ENCODE results near the gene MESP2. TPM values are rescaled to one million over a fixed set of nuclear protein-coding genes. Genes with fewer than 3 reads are reported as not detected.

The MESP2 gene
- total and polyA plus RNA-seq, 2 of the 13 experiments (the other 11 are each of a cell fraction or from before 2014, with no cell fraction given) = not detected

DNA sequence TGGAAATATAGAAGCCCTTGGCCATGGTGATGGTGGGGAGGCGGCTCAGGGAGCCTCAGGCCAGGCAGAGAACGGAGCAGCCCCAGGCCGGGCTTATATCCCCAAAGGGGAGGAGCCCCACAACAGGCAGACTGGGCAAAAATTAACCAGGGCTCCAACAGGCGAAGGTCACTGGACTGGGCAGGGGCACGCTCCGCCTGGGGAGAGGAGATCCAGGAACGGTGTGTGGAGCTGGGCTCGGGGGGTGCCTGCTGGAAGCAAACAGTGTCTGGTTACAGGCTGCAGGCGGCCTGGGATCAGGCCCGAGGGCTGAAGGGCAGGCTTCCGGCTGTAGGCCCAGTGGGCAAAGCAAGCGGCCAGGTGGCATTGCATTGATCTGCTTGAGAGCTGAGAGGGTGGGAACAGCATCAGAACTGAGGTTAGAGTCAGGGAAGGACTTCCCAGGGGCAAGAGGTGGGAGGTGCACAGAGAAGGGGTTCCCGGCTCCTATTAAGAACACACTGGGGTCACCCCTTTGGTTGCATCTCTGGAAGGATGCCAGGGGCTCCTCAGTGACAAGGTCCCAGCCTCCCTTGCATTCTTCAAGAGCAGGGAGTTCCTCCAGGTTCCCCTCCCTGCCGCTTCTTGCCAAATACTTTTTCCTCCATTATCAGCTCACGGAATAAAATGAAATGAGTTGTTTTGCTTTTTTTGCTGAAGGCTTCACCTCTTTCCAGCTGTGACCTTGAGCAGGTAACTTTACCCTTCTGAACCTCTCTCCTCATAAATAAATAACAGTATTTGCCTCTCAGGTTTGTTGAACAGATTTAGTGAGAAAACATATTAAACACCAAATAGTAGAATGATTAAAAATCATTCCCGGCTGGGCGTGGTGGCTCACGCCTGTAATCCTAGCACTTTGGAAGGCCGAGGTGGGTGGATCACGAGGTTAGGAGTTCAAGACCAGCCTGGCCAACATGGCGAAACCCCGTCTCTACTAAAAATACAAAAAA, 30.7 kb downstream of the MESP2 start (continued):
- TF ChIP-seq, protein P1, sequence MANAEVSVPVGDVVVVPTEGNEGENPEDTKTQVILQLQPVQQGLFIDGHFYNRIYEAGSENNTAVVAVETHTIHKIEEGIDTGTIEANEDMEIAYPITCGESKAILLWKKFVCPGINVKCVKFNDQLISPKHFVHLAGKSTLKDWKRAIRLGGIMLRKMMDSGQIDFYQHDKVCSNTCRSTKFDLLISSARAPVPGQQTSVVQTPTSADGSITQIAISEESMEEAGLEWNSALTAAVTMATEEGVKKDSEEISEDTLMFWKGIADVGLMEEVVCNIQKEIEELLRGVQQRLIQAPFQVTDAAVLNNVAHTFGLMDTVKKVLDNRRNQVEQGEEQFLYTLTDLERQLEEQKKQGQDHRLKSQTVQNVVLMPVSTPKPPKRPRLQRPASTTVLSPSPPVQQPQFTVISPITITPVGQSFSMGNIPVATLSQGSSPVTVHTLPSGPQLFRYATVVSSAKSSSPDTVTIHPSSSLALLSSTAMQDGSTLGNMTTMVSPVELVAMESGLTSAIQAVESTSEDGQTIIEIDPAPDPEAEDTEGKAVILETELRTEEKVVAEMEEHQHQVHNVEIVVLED (CRISPR knock-in tag; IDR thresholded peaks at IDR 0.05; ENCODE audit: borderline replicate concordance) = no peak
- TF ChIP-seq KLF13 (CRISPR knock-in tag; IDR thresholded peaks at IDR 0.05) = no peak
- TF ChIP-seq LCORL (IDR thresholded peaks at IDR 0.05) = no peak
- TF ChIP-seq LCORL (CRISPR knock-in tag; IDR thresholded peaks at IDR 0.05) = peak; percentile 95
- TF ChIP-seq ZNF296 (CRISPR knock-in tag; conservative IDR thresholded peaks at IDR 0.05) = 0 out of 2 replicates have a peak, but pooled peaks have one; percentile 29
- peak; percentile 95 for TF ChIP-seq ZNF292 (CRISPR knock-in tag; IDR thresholded peaks at IDR 0.05; ENCODE audit: borderline replicate concordance, low read depth)
- no peak for TF ChIP-seq SNRNP70 (IDR thresholded peaks at IDR 0.05; ENCODE audit: low read depth, low read length)
- no peak for TF ChIP-seq ZNF180 (CRISPR knock-in tag; IDR thresholded peaks at IDR 0.05; ENCODE audit: borderline replicate concordance, low read depth)
- no peak for TF ChIP-seq AGO1 (IDR thresholded peaks at IDR 0.05; ENCODE audit: low read depth, low read length, poor library complexity, severe bottlenecking)
- TF ChIP-seq, protein P2, sequence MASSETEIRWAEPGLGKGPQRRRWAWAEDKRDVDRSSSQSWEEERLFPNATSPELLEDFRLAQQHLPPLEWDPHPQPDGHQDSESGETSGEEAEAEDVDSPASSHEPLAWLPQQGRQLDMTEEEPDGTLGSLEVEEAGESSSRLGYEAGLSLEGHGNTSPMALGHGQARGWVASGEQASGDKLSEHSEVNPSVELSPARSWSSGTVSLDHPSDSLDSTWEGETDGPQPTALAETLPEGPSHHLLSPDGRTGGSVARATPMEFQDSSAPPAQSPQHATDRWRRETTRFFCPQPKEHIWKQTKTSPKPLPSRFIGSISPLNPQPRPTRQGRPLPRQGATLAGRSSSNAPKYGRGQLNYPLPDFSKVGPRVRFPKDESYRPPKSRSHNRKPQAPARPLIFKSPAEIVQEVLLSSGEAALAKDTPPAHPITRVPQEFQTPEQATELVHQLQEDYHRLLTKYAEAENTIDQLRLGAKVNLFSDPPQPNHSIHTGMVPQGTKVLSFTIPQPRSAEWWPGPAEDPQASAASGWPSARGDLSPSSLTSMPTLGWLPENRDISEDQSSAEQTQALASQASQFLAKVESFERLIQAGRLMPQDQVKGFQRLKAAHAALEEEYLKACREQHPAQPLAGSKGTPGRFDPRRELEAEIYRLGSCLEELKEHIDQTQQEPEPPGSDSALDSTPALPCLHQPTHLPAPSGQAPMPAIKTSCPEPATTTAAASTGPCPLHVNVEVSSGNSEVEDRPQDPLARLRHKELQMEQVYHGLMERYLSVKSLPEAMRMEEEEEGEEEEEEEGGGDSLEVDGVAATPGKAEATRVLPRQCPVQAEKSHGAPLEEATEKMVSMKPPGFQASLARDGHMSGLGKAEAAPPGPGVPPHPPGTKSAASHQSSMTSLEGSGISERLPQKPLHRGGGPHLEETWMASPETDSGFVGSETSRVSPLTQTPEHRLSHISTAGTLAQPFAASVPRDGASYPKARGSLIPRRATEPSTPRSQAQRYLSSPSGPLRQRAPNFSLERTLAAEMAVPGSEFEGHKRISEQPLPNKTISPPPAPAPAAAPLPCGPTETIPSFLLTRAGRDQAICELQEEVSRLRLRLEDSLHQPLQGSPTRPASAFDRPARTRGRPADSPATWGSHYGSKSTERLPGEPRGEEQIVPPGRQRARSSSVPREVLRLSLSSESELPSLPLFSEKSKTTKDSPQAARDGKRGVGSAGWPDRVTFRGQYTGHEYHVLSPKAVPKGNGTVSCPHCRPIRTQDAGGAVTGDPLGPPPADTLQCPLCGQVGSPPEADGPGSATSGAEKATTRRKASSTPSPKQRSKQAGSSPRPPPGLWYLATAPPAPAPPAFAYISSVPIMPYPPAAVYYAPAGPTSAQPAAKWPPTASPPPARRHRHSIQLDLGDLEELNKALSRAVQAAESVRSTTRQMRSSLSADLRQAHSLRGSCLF (CRISPR knock-in tag; IDR thresholded peaks at IDR 0.05; ENCODE audit: borderline replicate concordance) = no peak
- TF ChIP-seq ATF7-NPFF (CRISPR knock-in tag; IDR thresholded peaks at IDR 0.05; ENCODE audit: low read depth) = peak; percentile 64; the same call in 1 of the 2 replicates
- TF ChIP-seq RCOR2 (CRISPR knock-in tag; IDR thresholded peaks at IDR 0.05) = peak; percentile 74; the same call in 1 of the 2 replicates
- no peak for TF ChIP-seq ARID2 (CRISPR knock-in tag; IDR thresholded peaks at IDR 0.05; ENCODE audit: borderline replicate concordance)
- TF ChIP-seq HNRNPL (IDR thresholded peaks at IDR 0.05; ENCODE audit: low read depth, low read length) = peak; percentile 100
- TF ChIP-seq, protein P3, sequence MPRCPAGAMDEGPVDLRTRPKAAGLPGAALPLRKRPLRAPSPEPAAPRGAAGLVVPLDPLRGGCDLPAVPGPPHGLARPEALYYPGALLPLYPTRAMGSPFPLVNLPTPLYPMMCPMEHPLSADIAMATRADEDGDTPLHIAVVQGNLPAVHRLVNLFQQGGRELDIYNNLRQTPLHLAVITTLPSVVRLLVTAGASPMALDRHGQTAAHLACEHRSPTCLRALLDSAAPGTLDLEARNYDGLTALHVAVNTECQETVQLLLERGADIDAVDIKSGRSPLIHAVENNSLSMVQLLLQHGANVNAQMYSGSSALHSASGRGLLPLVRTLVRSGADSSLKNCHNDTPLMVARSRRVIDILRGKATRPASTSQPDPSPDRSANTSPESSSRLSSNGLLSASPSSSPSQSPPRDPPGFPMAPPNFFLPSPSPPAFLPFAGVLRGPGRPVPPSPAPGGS (CRISPR knock-in tag; IDR thresholded peaks at IDR 0.05) = no peak
- TF ChIP-seq, protein P4, sequence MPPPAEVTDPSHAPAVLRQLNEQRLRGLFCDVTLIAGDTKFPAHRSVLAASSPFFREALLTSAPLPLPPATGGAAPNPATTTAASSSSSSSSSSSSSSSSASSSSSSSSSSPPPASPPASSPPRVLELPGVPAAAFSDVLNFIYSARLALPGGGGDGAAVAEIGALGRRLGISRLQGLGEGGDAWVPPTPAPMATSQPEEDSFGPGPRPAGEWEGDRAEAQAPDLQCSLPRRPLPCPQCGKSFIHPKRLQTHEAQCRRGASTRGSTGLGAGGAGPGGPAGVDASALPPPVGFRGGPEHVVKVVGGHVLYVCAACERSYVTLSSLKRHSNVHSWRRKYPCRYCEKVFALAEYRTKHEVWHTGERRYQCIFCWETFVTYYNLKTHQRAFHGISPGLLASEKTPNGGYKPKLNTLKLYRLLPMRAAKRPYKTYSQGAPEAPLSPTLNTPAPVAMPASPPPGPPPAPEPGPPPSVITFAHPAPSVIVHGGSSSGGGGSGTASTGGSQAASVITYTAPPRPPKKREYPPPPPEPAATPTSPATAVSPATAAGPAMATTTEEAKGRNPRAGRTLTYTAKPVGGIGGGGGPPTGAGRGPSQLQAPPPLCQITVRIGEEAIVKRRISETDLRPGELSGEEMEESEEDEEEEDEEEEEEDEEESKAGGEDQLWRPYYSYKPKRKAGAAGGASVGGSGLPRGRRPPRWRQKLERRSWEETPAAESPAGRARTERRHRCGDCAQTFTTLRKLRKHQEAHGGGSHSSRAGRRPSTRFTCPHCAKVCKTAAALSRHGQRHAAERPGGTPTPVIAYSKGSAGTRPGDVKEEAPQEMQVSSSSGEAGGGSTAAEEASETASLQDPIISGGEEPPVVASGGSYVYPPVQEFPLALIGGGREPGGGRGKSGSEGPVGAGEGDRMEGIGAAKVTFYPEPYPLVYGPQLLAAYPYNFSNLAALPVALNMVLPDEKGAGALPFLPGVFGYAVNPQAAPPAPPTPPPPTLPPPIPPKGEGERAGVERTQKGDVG (CRISPR knock-in tag; IDR thresholded peaks at IDR 0.05; ENCODE audit: borderline replicate concordance) = no peak; the same call in 1 of the 2 replicates
